Upper lobe of right lung (tissue), 1 donor: Measurements from ENCODE around the gene RIGI. TPM values are rescaled to one million over a fixed set of nuclear protein-coding genes. Genes with fewer than 3 reads are reported as not detected.
A peak's percentile ranks its signal among the peaks of the same experiment; 100 is the strongest.

Experiments used
- ATAC-seq: fragments of 200-7000 bp; cut with Tn5 transposase; one replicate; pipeline ENCODE4 v1.9.1; 2020; ENCODE audit warnings: mild to moderate bottlenecking, moderate library complexity
- DNase-seq: peaks from one replicate; pipeline ENCODE4 v3.0.0-alpha.2; 2020
- H3K27ac ChIP-seq: fragments of 200-600 bp; one replicate; pipeline ENCODE4 v1.8.0; 2022
- H3K27me3 ChIP-seq: fragments of 200-600 bp; one replicate; pipeline ENCODE4 v1.8.0; 2022; ENCODE audit warnings: mild to moderate bottlenecking
- H3K36me3 ChIP-seq: fragments of 200-600 bp; one replicate; pipeline ENCODE4 v1.8.0; 2022
- H3K4me1 ChIP-seq: fragments of 200-600 bp; one replicate; pipeline ENCODE4 v1.8.0; 2022
- H3K4me3 ChIP-seq: fragments of 200-600 bp; one replicate; pipeline ENCODE4 v1.8.0; 2022; ENCODE audit warnings: mild to moderate bottlenecking
- H3K9me3 ChIP-seq: fragments of 200-600 bp; one replicate; pipeline ENCODE4 v1.8.0; 2022
- intact Hi-C: fragments of 100-400 bp; cut with DNase I; formaldehyde crosslinking; loops from one replicate; pipeline ENCODE4 v1.11.0; 2022
- total RNA-seq: library from RNA; stranded (reverse); fragmentation: NEBNext Ultra II Directional; extraction: Animal tissue kit (Norgen Biotek cat#: 25700); gene quantifications from one replicate; pipeline ENCODE4 v1.2.1, GENCODE V29; 2021
- TF ChIP-seq, protein P1 (sequence below): fragments of 200-600 bp; IDR thresholded peaks from one replicate; pipeline ENCODE4 v1.8.0; 2022; ENCODE audit warnings: antibody characterized with exemption
- donor health status: DM: no; HTN: yes; CAD: no; lungs with severe emphysema.

The RIGI gene
- total RNA-seq, 1 donor from 2014 or later, result 20.0 TPM

DNA sequence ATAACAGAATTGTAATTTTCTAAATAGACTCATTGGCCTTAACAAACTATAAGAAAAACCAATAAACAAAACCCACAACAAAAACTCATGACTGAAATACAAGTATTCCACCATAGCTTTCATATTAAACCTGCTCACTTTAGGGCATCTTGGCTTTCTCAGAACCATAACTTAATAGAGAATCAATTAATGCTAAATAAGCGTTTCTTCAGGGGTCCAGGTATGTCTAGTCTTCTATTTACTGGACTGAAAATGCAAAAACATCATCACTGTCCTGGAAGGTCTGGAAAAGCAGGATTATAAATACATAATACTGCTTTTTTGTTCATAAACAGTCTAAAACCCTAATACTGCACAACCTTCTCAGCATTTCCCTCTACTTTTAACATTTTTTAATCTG lies 19.9 kb upstream of the RIGI start:
- Histone ChIP-seq H3K9me3 (no peaks in the 10 kb centered on the region), H3K4me1 (peaks cover 15% of the 10 kb centered on the region), H3K27me3 (no peaks in the 10 kb centered on the region), H3K4me3 (no peak overlapping the region), H3K27ac (no peak overlapping the region), H3K36me3 (peaks cover 37% of the 10 kb centered on the region)
- DNase-seq, result no peak
- TF ChIP-seq, protein P1, sequence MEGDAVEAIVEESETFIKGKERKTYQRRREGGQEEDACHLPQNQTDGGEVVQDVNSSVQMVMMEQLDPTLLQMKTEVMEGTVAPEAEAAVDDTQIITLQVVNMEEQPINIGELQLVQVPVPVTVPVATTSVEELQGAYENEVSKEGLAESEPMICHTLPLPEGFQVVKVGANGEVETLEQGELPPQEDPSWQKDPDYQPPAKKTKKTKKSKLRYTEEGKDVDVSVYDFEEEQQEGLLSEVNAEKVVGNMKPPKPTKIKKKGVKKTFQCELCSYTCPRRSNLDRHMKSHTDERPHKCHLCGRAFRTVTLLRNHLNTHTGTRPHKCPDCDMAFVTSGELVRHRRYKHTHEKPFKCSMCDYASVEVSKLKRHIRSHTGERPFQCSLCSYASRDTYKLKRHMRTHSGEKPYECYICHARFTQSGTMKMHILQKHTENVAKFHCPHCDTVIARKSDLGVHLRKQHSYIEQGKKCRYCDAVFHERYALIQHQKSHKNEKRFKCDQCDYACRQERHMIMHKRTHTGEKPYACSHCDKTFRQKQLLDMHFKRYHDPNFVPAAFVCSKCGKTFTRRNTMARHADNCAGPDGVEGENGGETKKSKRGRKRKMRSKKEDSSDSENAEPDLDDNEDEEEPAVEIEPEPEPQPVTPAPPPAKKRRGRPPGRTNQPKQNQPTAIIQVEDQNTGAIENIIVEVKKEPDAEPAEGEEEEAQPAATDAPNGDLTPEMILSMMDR, result no peak
- no peak for ATAC-seq
- intact Hi-C loops, result no loop called here

DNA sequence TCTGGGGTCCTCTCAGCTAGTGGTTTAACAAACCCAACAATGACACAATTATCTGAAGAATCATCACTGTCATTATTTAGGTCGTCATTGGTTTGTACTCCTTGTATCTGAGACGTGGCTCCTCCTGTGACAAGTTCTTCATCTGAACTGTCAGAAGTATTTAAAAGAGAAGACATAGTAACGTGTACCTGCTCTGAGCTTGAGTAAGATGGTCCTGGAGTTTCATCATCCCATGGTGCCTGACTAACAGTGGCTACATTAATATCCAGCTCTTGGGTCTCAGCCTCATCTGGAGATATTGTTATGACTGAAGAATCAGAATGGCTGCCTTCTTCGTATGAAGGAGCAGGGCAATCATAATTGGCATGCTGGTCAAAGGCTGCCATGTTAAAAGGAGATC lies 17.1 kb upstream of the RIGI start:
- intact Hi-C loops, result no loop called here
- TF ChIP-seq, protein P1, result no peak
- Histone ChIP-seq H3K9me3 (no peaks in the 10 kb centered on the region), H3K27me3 (no peaks in the 10 kb centered on the region), H3K4me1 (no peaks in the 10 kb centered on the region), H3K27ac (no peak overlapping the region), H3K4me3 (no peak overlapping the region), H3K36me3 (peaks cover 37% of the 10 kb centered on the region)
- ATAC-seq (no peak), DNase-seq (no peak)

- no peak for ATAC-seq
- intact Hi-C loops, result no loop called here
Measured at GRCh38 chr9:32533816-32534215, 7.8 kb upstream of the RIGI start.

GRCh38 chr9:32533336-32533735 lies 7.3 kb upstream of the RIGI start:
- DNase-seq (no peak), ATAC-seq (no peak)
- TF ChIP-seq, protein P1, result no peak
- intact Hi-C loops, result no loop called here
- H3K27ac ChIP-seq, result no peak overlapping the region
- no peaks in the 10 kb centered on the region for H3K9me3 ChIP-seq
- peaks cover 6% of the 10 kb centered on the region for H3K36me3 ChIP-seq
- H3K4me3 ChIP-seq, result no peak overlapping the region
- H3K4me1 ChIP-seq, result no peaks in the 10 kb centered on the region
- H3K27me3 ChIP-seq, result no peaks in the 10 kb centered on the region

More at GRCh38 chr9:32533816-32534215, 7.8 kb upstream of the RIGI start:
- H3K4me3 ChIP-seq, result no peak overlapping the region
- H3K27me3 ChIP-seq, result no peaks in the 10 kb centered on the region
- no peak for DNase-seq
- TF ChIP-seq, protein P1, result no peak
- no peak overlapping the region for H3K27ac ChIP-seq
- H3K36me3 ChIP-seq, result peaks cover 6% of the 10 kb centered on the region
- no peaks in the 10 kb centered on the region for H3K4me1 ChIP-seq
- no peaks in the 10 kb centered on the region for H3K9me3 ChIP-seq

DNA sequence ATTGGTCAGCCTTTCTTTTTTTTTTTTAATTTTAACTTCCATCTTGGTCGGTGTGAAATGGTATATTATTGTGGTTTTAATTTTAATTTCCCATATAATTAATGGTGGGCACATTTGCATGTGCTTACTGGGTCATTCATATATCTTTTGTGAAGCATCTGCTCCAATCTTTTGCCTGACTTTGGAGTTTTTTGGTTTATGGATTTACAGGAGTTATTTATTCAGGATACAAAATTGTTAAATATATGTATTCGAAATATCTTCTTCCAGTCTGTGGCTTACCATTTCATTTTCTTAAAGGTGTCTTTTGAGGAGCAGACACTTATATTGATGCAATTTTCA lies 682 bp upstream of the RIGI start:
- peak overlapping the region; percentile 90 for H3K4me3 ChIP-seq
- no peaks in the 10 kb centered on the region for H3K9me3 ChIP-seq
- H3K36me3 ChIP-seq, result no peaks in the 10 kb centered on the region
- intact Hi-C loops, result no loop called here
- no peak for ATAC-seq
- DNase-seq, result no peak
- H3K27me3 ChIP-seq, result no peaks in the 10 kb centered on the region
- H3K4me1 ChIP-seq, result peaks cover 30% of the 10 kb centered on the region
- TF ChIP-seq, protein P1, result no peak
- peak overlapping the region; percentile 88 for H3K27ac ChIP-seq

DNA sequence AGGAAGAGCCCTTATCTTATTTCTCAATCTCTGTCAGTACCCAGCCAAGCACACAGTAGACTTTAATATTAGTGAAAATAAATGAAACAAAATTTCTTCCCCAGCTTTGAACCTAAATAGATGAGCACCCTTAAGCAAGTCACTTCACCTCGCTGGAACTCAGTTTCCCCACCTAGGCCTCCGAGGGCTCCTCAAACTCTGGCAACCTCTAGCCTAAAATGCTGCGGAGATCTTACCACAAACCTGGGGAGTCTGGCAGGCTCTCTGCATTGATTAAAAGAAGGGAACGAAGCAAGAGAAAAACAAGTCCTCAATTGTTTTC lies 326 bp downstream of the RIGI start:
- DNase-seq, result no peak
- TF ChIP-seq, protein P1, result no peak
- H3K36me3 ChIP-seq, result no peaks in the 10 kb centered on the region
- H3K27ac ChIP-seq, result peak overlapping the region; percentile 88
- H3K27me3 ChIP-seq, result no peaks in the 10 kb centered on the region
- intact Hi-C loops, result no loop called here
- H3K4me3 ChIP-seq, result peak overlapping the region; percentile 90
- H3K4me1 ChIP-seq, result peaks cover 30% of the 10 kb centered on the region
- no peaks in the 10 kb centered on the region for H3K9me3 ChIP-seq
- no peak for ATAC-seq
